GM12878 (cell line): ENCODE results near the gene SEC16B. TPM values are rescaled to one million over a fixed set of nuclear protein-coding genes. Genes with fewer than 3 reads are reported as not detected.

Experiments
- ATAC-seq: fragments of 200-7000 bp; cut with Tn5 transposase; 3 replicates; pipeline ENCODE4 v1.9.1; 2020; ENCODE audit warnings: mild to moderate bottlenecking, moderate library complexity
- Bru-seq: library from RNA; stranded (reverse); fragments of 400-500 nt; gene quantifications from one replicate; lab custom pipeline; 2021; lab: Mats Ljungman, UMichigan
- BruChase-seq, 2 experiments: library from RNA; stranded (reverse); fragments of 400-500 nt; gene quantifications; one replicate each; lab custom pipeline; 2021; lab: Mats Ljungman, UMichigan
- BruUV-seq: library from RNA; stranded (reverse); fragments of 400-500 nt; replicated peaks from 2 replicates; lab custom pipeline; 2021; lab: Mats Ljungman, UMichigan
- CTCF ChIA-PET: fragments of 300-600 bp; sonication (Branson Sonifier 250); formaldehyde crosslinking; extraction: SDS; loops from one replicate; lab custom pipeline; 2021; ENCODE audit warnings: inconsistent platforms; lab: Yijun Ruan, JAX
- POLR2A ChIA-PET: fragments of 350-600 bp; formaldehyde crosslinking; extraction: SDS; loops from one replicate; lab custom pipeline; 2021; ENCODE audit warnings: inconsistent platforms; lab: Charles Lee
- RAD21 ChIA-PET: fragments of 300-600 bp; sonication (Branson Sonifier 250); formaldehyde crosslinking; loops from one replicate; lab custom pipeline; 2023; ENCODE audit warnings: antibody characterized with exemption; ENCODE audit not compliant: unreplicated experiment; lab: Charles Lee
- SMC1A ChIA-PET: fragments of 300-600 bp; sonication (Branson Sonifier 250); formaldehyde crosslinking; loops from one replicate; lab custom pipeline; 2023; ENCODE audit not compliant: unreplicated experiment, uncharacterized antibody; lab: Charles Lee
- DNase-seq: peaks from one replicate; pipeline ENCODE4 v3.0.0-alpha.2; 2011; ENCODE audit warnings: low read depth, low spot score
- FAIRE-seq: peaks from 3 replicates; lab custom pipeline; 2011; peaks lifted over from hg19 to GRCh38; lab: Jason Lieb, UNC
- H2AFZ ChIP-seq: 2 replicates; pipeline ENCODE4 v1.6.0; 2011; ENCODE audit warnings: low read depth, low read length, control low read depth; ENCODE audit not compliant: control insufficient read depth
- H3K27ac ChIP-seq: 2 replicates; pipeline ENCODE4 v1.5.1; 2011; ENCODE audit warnings: control low read depth; ENCODE audit not compliant: control insufficient read depth, insufficient read depth
- H3K27me3 ChIP-seq, 2 experiments: replicated peaks in 1 of 2; 2 replicates each; pipeline versions ENCODE4 v1.6.0 to v1.6.1; 2011; ENCODE audit warnings: low read length in 1 of 2; ENCODE audit not compliant: control insufficient read depth in 2 of 2, insufficient read depth in 2 of 2
- H3K36me3 ChIP-seq, 2 experiments: 2 replicates each; pipeline ENCODE4 v1.5.1; 2011; ENCODE audit warnings: low read length in 1 of 2; ENCODE audit not compliant: control insufficient read depth in 2 of 2, insufficient read depth in 2 of 2
- H3K4me1 ChIP-seq: 2 replicates; pipeline ENCODE4 v1.6.1; 2011; ENCODE audit warnings: mild to moderate bottlenecking, low read length, moderate library complexity, mixed read lengths; ENCODE audit not compliant: control insufficient read depth, insufficient read depth
- H3K4me2 ChIP-seq: 2 replicates; pipeline ENCODE4 v1.6.0; 2011; ENCODE audit warnings: control low read depth; ENCODE audit not compliant: control insufficient read depth, insufficient read depth
- H3K4me3 ChIP-seq: fragments of 200-600 bp; sonication (generic); 2 replicates; pipeline ENCODE4 v1.5.1; 2016
- H3K79me2 ChIP-seq: 2 replicates; pipeline ENCODE4 v1.6.0; 2011; ENCODE audit warnings: low read length; ENCODE audit not compliant: control insufficient read depth, insufficient read depth
- H3K9ac ChIP-seq: 2 replicates; pipeline ENCODE4 v1.8.0; 2011; ENCODE audit warnings: low read length, control low read depth, mixed read lengths; ENCODE audit not compliant: control insufficient read depth, insufficient read depth
- H3K9me3 ChIP-seq: replicated peaks from 3 replicates; pipeline ENCODE4 v1.5.1; 2011; ENCODE audit warnings: mild to moderate bottlenecking, low read length; ENCODE audit not compliant: control insufficient read depth, insufficient read depth
- H4K20me1 ChIP-seq: 2 replicates; pipeline ENCODE4 v1.6.0; 2011; ENCODE audit not compliant: control insufficient read depth, insufficient read depth
- NBN ChIP-seq: fragments of 450-650 bp; IDR thresholded peaks from 2 replicates; pipeline ENCODE4 v1.6.1; 2016
- SPI1 ChIP-seq: IDR thresholded peaks from 2 replicates; pipeline ENCODE4 v1.6.1; 2011; ENCODE audit warnings: low read depth, mild to moderate bottlenecking, low read length, moderate library complexity, borderline replicate concordance; ENCODE audit not compliant: insufficient read depth
- WGBS: methylation state at CpG from one replicate; pipeline ENCODE4 v1.1.6; 2016; ENCODE audit warnings: low lambda C conversion rate; ENCODE audit not compliant: insufficient replicate concordance, insufficient coverage; ENCODE audit errors: missing lambda C conversion rate; 5-methylcytosine and 5-hydroxymethylcytosine counted together
- in situ Hi-C: fragments of 300-500 bp; cut with MboI; formaldehyde crosslinking; loops from 9 replicates; pipeline ENCODE4 v1.14.3; 2018; ENCODE audit warnings: mixed read lengths
- intact Hi-C: fragments of 100-400 bp; cut with micrococcal nuclease; formaldehyde crosslinking; loops from one replicate; pipeline ENCODE4 v1.14.2; 2022; ENCODE audit not compliant: unreplicated experiment
- long read RNA-seq, 2 experiments: library from polyadenylated mRNA; unstranded; transcript quantifications; one replicate each; pipeline ENCODE4 v2.0.0, GENCODE V29; 2019 to 2020
- polyA minus RNA-seq, 3 experiments: library from RNA; depleted of rRNA, polyadenylated mRNA; stranded (reverse); fragments of >200 nt; gene quantifications; 2 replicates each; pipeline ENCODE4 v1.2.3, GENCODE V29; 2011
- polyA plus RNA-seq, 11 experiments: library from polyadenylated mRNA; depleted of rRNA in 4 of 11; unstranded in 6 of 11; stranded (reverse) in 5 of 11; fragments of >200 nt; fragmentation: Nextera tagmentation in 4 of 11; fragmentation: Illumina TruSeq in 1 of 11; extraction: Ambion mirVana in 4 of 11; extraction: Trizol in 1 of 11; gene quantifications; 1 replicate in 1 of 11; 2 replicates in 10 of 11; pipeline versions ENCODE4 v1.2.1 to v1.2.3, GENCODE V29; 2011 to 2016; ENCODE audit warnings: inconsistent platforms in 2 of 11, missing spikeins in 2 of 11, low read depth in 1 of 11
- total RNA-seq, 4 experiments: library from RNA; depleted of rRNA in 3 of 4; stranded (reverse); fragments of >200 nt in 3 of 4; fragmentation: Illumina TruSeq in 1 of 4; extraction: Trizol in 1 of 4; gene quantifications; 2 replicates each; pipeline versions ENCODE4 v1.2.1 to v1.2.3, GENCODE V29; 2013 to 2021

SEC16B gene, protein sequence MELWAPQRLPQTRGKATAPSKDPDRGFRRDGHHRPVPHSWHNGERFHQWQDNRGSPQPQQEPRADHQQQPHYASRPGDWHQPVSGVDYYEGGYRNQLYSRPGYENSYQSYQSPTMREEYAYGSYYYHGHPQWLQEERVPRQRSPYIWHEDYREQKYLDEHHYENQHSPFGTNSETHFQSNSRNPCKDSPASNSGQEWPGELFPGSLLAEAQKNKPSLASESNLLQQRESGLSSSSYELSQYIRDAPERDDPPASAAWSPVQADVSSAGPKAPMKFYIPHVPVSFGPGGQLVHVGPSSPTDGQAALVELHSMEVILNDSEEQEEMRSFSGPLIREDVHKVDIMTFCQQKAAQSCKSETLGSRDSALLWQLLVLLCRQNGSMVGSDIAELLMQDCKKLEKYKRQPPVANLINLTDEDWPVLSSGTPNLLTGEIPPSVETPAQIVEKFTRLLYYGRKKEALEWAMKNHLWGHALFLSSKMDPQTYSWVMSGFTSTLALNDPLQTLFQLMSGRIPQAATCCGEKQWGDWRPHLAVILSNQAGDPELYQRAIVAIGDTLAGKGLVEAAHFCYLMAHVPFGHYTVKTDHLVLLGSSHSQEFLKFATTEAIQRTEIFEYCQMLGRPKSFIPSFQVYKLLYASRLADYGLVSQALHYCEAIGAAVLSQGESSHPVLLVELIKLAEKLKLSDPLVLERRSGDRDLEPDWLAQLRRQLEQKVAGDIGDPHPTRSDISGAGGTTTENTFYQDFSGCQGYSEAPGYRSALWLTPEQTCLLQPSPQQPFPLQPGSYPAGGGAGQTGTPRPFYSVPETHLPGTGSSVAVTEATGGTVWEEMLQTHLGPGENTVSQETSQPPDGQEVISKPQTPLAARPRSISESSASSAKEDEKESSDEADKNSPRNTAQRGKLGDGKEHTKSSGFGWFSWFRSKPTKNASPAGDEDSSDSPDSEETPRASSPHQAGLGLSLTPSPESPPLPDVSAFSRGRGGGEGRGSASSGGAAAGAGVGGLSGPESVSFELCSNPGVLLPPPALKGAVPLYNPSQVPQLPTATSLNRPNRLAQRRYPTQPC
- 0.27 TPM in 1 of 2 replicates, not detected in the other for total RNA-seq (2013; cell fraction: nucleolus; rRNA removed)
- total RNA-seq (2014; rRNA removed): 0.17 and 0.38 TPM in 2 replicates
- total RNA-seq (2014; rRNA removed; fragmentation: Illumina TruSeq; extraction: Trizol): 0.13 and 0.14 TPM in 2 replicates
- 0.10 and 0.21 TPM in 2 replicates for total RNA-seq (2021)
- not detected for polyA plus RNA-seq (2011; ENCODE audit: low read depth)
- polyA plus RNA-seq (2011; rRNA removed): 0.94 and 1.7 TPM in 2 replicates
- polyA plus RNA-seq (2011; cell fraction: cytosol; rRNA removed): 1.1 and 1.2 TPM in 2 replicates
- 3.0 TPM in 2 replicates for polyA plus RNA-seq (2011; cell fraction: nucleus; rRNA removed)
- not detected in 2 replicates for polyA plus RNA-seq (2012)
- polyA plus RNA-seq (2014; fragmentation: Illumina TruSeq; extraction: Trizol): 0.08 and 0.18 TPM in 2 replicates
- not detected for polyA plus RNA-seq (2014; fragmentation: Nextera tagmentation; extraction: Ambion mirVana)
- polyA plus RNA-seq (2014; rRNA removed): 0.22 and 0.38 TPM in 2 replicates
- under 1 TPM; 0.11 to 0.18 TPM for polyA plus RNA-seq (2016; fragmentation: Nextera tagmentation; extraction: Ambion mirVana)
- 0.57 and 0.80 TPM in 2 replicates for polyA minus RNA-seq (2011; rRNA and poly(A)+ RNA removed)
- 0.42 and 0.67 TPM in 2 replicates for polyA minus RNA-seq (2011; cell fraction: cytosol; rRNA and poly(A)+ RNA removed)
- 1.6 and 1.9 TPM in 2 replicates for polyA minus RNA-seq (2011; cell fraction: nucleus; rRNA and poly(A)+ RNA removed)
- not detected for Bru-seq, nascent RNA
- BruChase-seq, experiment 1, labeled RNA remaining after a 6-hour chase: not detected
- BruChase-seq, experiment 2, labeled RNA remaining after a 2-hour chase: percentile 18 among the genes with signal in this experiment
- long read RNA-seq, experiment 1: 0 reads
- long read RNA-seq, experiment 2, partial matches to known transcripts: 0 of 2 reads
- long read RNA-seq, experiment 2, other reads (novel, unspliced or antisense): 2 of 2 reads

DNA sequence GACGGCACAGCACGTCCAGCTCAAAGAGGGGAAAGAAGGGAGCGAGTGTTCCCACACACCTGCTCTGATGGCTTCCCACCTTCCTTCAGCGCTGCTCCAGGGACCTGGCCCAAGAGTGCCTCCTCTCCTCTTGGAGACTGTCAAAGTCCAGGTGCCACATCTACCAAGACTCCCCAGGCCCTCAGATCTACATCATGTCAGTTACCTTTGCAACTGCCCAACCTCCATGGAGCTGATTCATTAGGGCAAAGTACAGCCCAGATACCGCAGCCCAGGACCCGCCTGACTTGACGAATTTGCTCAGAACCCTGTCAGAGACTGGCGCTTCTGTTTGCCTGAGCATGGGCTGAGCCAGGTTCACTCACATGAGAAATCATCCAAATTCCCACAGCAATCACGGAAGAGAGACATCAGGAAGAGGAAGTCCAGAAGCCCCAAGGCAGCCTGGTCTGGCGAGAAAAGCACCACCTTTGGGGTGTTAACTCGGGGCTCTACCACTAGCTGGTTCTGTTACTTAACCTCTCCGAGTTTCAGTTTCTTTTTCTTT is at the start of gene SEC16B:
SEC16B (minus strand) TSS at position 234 of the 547 bp plus-strand sequence. CDS start 2,077 bp downstream, outside the sequence.
- H3K4me2 ChIP-seq: 0 out of 2 replicates have a peak within 1 kb of the TSS, but pooled peaks have one; percentile 3
- CTCF ChIA-PET: interaction anchor here (1.0 to 1.8 kb wide), 2 partner anchors 22 to 715 kb away, joined by 4 to 8 read pairs; no protein-coding TSS in a partner anchor
- intact Hi-C loops: no loop called here

More for the DNA sequence above, at the start of gene SEC16B:
- SMC1A ChIA-PET: interaction anchor here (0.7 to 1.1 kb wide), 2 partner anchors 27 to 184 kb away, joined by 3 read pairs; no protein-coding TSS in a partner anchor
- Histone ChIP-seq H2AFZ (peak within 1 kb of the TSS; percentile 23), H3K9me3 (no peaks in the 10 kb centered on the region; the same call in 2 of the 3 replicates), H3K9ac (no peak within 1 kb of the TSS), H4K20me1 (no peaks in the 10 kb centered on the region), H3K4me1 (no peaks in the 10 kb centered on the region), H3K36me3 (no peaks in the 10 kb centered on the region)
- RAD21 ChIA-PET: no interaction called here
- 35% methylated on average over 12 of the region's 12 CpGs for WGBS
- POLR2A ChIA-PET: no interaction called here
- ATAC-seq (peak; percentile 48), DNase-seq (no peak)
- TF ChIP-seq SPI1 (peak; percentile 4; the same call in 1 of the 2 replicates), NBN (no peak)
- TF ChIP-seq, all 136 proteins: peak for 1
- H3K27me3 ChIP-seq: no peaks in the 10 kb centered on the region
- no peak within 1 kb of the TSS for H3K27ac ChIP-seq
- FAIRE-seq: no peak
- H3K4me3 ChIP-seq: no peak within 1 kb of the TSS
- in situ Hi-C loops: no loop called here
- H3K79me2 ChIP-seq: no peaks in the 10 kb centered on the region
- BruUV-seq: no TSS peak
